GM10266 (cell line): ENCODE data around the gene HOGA1.
"Not testable (repeated sequence)": the region's sequence is repeated elsewhere in the genome, so short reads cannot be mapped to it uniquely, and the experiment has no call there.

ENCODE experiments used
- DNase-seq: peaks from one replicate; pipeline ENCODE4 v3.0.0; 2012; ENCODE audit errors: extremely low spot score
- TF ChIP-seq, protein P1 (sequence below): IDR thresholded peaks from 2 replicates; pipeline ENCODE4 v1.5.1; 2012; ENCODE audit warnings: mild to moderate bottlenecking, low read depth; ENCODE audit not compliant: control insufficient read depth, insufficient read depth; ENCODE audit errors: missing control alignments

The HOGA1 gene

GRCh38 chr10:97548828-97549455, 35.2 kb upstream of the HOGA1 start:
- DNase-seq, result no peak

GRCh38 chr10:97549587-97550322, 34.4 kb upstream of the HOGA1 start:
- no peak for DNase-seq
- TF ChIP-seq, protein P1, sequence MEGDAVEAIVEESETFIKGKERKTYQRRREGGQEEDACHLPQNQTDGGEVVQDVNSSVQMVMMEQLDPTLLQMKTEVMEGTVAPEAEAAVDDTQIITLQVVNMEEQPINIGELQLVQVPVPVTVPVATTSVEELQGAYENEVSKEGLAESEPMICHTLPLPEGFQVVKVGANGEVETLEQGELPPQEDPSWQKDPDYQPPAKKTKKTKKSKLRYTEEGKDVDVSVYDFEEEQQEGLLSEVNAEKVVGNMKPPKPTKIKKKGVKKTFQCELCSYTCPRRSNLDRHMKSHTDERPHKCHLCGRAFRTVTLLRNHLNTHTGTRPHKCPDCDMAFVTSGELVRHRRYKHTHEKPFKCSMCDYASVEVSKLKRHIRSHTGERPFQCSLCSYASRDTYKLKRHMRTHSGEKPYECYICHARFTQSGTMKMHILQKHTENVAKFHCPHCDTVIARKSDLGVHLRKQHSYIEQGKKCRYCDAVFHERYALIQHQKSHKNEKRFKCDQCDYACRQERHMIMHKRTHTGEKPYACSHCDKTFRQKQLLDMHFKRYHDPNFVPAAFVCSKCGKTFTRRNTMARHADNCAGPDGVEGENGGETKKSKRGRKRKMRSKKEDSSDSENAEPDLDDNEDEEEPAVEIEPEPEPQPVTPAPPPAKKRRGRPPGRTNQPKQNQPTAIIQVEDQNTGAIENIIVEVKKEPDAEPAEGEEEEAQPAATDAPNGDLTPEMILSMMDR, result no peak

More at GRCh38 chr10:97548828-97549455, 35.2 kb upstream of the HOGA1 start:
- TF ChIP-seq, protein P1, result no peak

GRCh38 chr10:97550336-97551149, 33.6 kb upstream of the HOGA1 start:
- no peak for DNase-seq
- TF ChIP-seq, protein P1, result no peak

- DNase-seq, result no peak
- TF ChIP-seq, protein P1, result no peak
Measured at GRCh38 chr10:97551271-97551670, 32.9 kb upstream of the HOGA1 start.

GRCh38 chr10:97553575-97554031, 30.6 kb upstream of the HOGA1 start:
- peak; percentile 60 for DNase-seq
- TF ChIP-seq, protein P1, result peak; percentile 77

- not testable (repeated sequence) for DNase-seq
Measured at GRCh38 chr10:97554336-97554735, 29.9 kb upstream of the HOGA1 start.

DNA sequence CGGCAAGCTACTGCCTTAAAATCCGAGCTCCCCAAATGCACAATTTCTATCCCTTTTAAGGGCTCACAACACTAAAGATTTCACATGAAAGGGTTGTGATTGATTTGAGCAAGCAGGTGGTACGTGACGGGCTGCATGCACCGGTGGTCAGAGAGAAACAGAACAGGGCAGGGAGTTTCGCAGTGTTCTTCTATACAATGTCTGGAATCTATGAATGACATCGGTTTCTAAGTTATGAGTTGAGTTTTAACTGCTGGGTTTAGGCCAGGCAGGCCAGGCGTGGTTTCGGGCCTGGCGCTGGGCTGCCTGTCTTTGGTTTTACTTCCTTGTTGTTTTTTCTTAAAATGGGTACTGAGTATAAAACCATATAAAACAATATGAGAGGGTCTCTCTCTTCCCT, 28.6 kb upstream of the HOGA1 start:
- DNase-seq, result not testable (repeated sequence)

DNA sequence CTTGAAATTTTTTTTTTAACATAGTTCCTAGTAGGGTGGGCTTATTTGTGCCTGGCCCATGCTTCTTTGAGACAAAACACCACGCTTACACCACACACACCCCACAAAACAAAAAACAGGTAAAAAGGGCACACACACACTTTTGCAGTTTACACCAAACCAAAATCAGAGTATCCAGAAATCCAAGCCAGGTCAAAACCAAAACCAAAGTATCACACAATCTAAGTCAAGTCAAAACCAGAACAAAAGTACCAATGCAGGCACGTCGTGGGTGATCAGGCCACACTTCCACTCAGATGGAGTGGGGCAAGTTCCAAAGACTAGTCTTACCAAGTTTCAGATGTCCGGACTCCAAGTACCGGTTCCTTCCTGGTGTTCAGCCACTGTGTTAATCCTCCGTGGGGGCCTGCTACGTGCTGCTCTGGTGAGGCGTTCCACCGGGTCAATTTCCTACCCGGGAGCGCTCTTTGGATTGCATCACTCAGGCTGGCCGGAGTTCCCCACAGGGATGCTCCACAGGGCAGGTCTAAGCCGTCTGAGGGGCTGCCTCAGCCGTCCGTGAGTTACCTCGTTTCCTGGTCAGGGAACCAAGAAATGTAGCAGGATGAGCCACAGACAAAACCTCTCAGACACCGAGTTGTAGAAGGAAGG, 23.3 kb upstream of the HOGA1 start:
- DNase-seq, result not testable (repeated sequence)

- not testable (repeated sequence) for DNase-seq
Measured at GRCh38 chr10:97561386-97562077, 22.7 kb upstream of the HOGA1 start.

DNA sequence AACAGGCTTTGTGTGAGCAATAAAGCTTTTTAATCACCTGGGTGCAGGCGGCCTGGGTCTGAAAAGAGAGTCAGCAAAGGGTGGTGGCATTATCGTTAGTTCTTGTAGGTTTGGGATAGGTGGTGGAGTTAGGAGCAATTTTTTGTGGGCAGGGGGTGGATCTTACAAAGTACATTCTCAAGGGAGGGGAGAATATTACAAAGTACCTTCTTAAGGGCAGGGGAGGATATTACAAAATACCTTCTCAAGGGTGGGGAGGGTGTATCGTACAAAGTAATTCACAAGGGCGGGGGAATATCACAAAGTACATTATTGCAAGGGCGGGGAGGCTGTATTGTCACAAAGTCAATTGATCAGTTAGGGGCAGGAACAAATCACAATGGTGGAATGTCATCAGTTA, 21.9 kb upstream of the HOGA1 start:
- not testable (repeated sequence) for DNase-seq
